ENCODE results near the gene TMEM14C.
"Not testable (repeated sequence)": the region's sequence is repeated elsewhere in the genome, so short reads cannot be mapped to it uniquely, and the experiment has no call there.

TMEM14C gene

GRCh38 chr6:10733151-10733715 lies 10.4 kb downstream of the TMEM14C start:
- Mint-ChIP-seq H3K27ac (peak overlapping the region in 1 of 2 donors; percentile 65), H3K27me3 (peaks cover 0 to 12% of the 10 kb centered on the region in 2 donors), H3K4me1 (ENCODE audit: low read depth in 2 of 2) (peaks cover 3 to 16% of the 10 kb centered on the region in 2 donors), H3K9me3 (no peaks in the 10 kb centered on the region), H3K36me3 (ENCODE audit: insufficient read depth) (peaks cover 15% of the 10 kb centered on the region), H3K4me3 (peak overlapping the region; percentile 14 to 47)
- peak; percentile 96 for ATAC-seq (replicated peaks)
- peak; percentile 20 to 55 (median 21) for DNase-seq

- no peak overlapping the region for H3K27ac Mint-ChIP-seq
- peak overlapping the region; percentile 14 to 47 for H3K4me3 Mint-ChIP-seq
Measured at GRCh38 chr6:10733863-10734262, 11.0 kb downstream of the TMEM14C start.

GRCh38 chr6:10736731-10737130 lies 13.9 kb downstream of the TMEM14C start:
- Mint-ChIP-seq H3K4me3 (no peak overlapping the region), H3K27ac (no peak overlapping the region), H3K9me3 (no peaks in the 10 kb centered on the region), H3K36me3 (ENCODE audit: insufficient read depth) (peaks cover 7% of the 10 kb centered on the region), H3K4me1 (ENCODE audit: low read depth in 2 of 2) (peaks cover 2 to 16% of the 10 kb centered on the region in 2 donors), H3K27me3 (no peaks in the 10 kb centered on the region)
- ATAC-seq (replicated peaks) (no peak), DNase-seq (no peak)

More at GRCh38 chr6:10733863-10734262, 11.0 kb downstream of the TMEM14C start:
- no peak for ATAC-seq (replicated peaks)
- DNase-seq: no peak
- H3K9me3 Mint-ChIP-seq: no peaks in the 10 kb centered on the region
- H3K36me3 Mint-ChIP-seq (ENCODE audit: insufficient read depth): peaks cover 15% of the 10 kb centered on the region
- peaks cover 2 to 16% of the 10 kb centered on the region in 2 donors for H3K4me1 Mint-ChIP-seq (ENCODE audit: low read depth in 2 of 2)
- H3K27me3 Mint-ChIP-seq: peaks cover 0 to 7% of the 10 kb centered on the region in 2 donors

- Mint-ChIP-seq H3K36me3 (ENCODE audit: insufficient read depth) (peaks cover 3% of the 10 kb centered on the region), H3K27me3 (no peaks in the 10 kb centered on the region), H3K4me1 (ENCODE audit: low read depth in 2 of 2) (no peaks in the 10 kb centered on the region), H3K27ac (no peak overlapping the region), H3K4me3 (no peak overlapping the region), H3K9me3 (no peaks in the 10 kb centered on the region)
- no peak for DNase-seq
- no peak for ATAC-seq (replicated peaks)
Measured at GRCh38 chr6:10740061-10740460, 17.2 kb downstream of the TMEM14C start.

- H3K4me1 Mint-ChIP-seq (ENCODE audit: low read depth in 2 of 2); ATAC-seq (replicated peaks); H3K27me3 Mint-ChIP-seq; H3K27ac Mint-ChIP-seq; H3K4me3 Mint-ChIP-seq; DNase-seq; H3K9me3 Mint-ChIP-seq; H3K36me3 Mint-ChIP-seq (ENCODE audit: insufficient read depth): not testable (repeated sequence)
Measured at GRCh38 chr6:10741643-10742042, 18.8 kb downstream of the TMEM14C start.

GRCh38 chr6:10742251-10742650 lies 19.4 kb downstream of the TMEM14C start:
- Mint-ChIP-seq H3K4me1 (ENCODE audit: low read depth in 2 of 2) (peaks cover 5 to 8% of the 10 kb centered on the region in 2 donors), H3K4me3 (no peak overlapping the region), H3K27me3 (no peaks in the 10 kb centered on the region), H3K36me3 (ENCODE audit: insufficient read depth) (no peaks in the 10 kb centered on the region), H3K9me3 (no peaks in the 10 kb centered on the region), H3K27ac (no peak overlapping the region)
- no peak for ATAC-seq (replicated peaks)
- no peak for DNase-seq

GRCh38 chr6:10743515-10743914 lies 20.6 kb downstream of the TMEM14C start:
- Mint-ChIP-seq H3K36me3 (ENCODE audit: insufficient read depth) (peaks cover 5% of the 10 kb centered on the region), H3K27ac (no peak overlapping the region), H3K9me3 (no peaks in the 10 kb centered on the region), H3K4me1 (ENCODE audit: low read depth in 2 of 2) (peaks cover 12 to 14% of the 10 kb centered on the region in 2 donors), H3K27me3 (no peaks in the 10 kb centered on the region), H3K4me3 (no peak overlapping the region)
- DNase-seq (no peak), ATAC-seq (replicated peaks) (no peak)

GRCh38 chr6:10745116-10745515 lies 22.2 kb downstream of the TMEM14C start:
- ATAC-seq (replicated peaks) (no peak), DNase-seq (no peak)
- Mint-ChIP-seq H3K27ac (no peak overlapping the region), H3K36me3 (ENCODE audit: insufficient read depth) (peaks cover 5% of the 10 kb centered on the region), H3K4me1 (ENCODE audit: low read depth in 2 of 2) (peaks cover 21 to 25% of the 10 kb centered on the region in 2 donors), H3K4me3 (no peak overlapping the region), H3K27me3 (no peaks in the 10 kb centered on the region), H3K9me3 (no peaks in the 10 kb centered on the region)

- DNase-seq (no peak), ATAC-seq (replicated peaks) (no peak)
- peaks cover 5% of the 10 kb centered on the region for H3K36me3 Mint-ChIP-seq (ENCODE audit: insufficient read depth)
- no peaks in the 10 kb centered on the region for H3K9me3 Mint-ChIP-seq
- peak overlapping the region; percentile 94 to 95 for H3K4me3 Mint-ChIP-seq
- peak overlapping the region; percentile 96 to 98 for H3K27ac Mint-ChIP-seq
- H3K4me1 Mint-ChIP-seq (ENCODE audit: low read depth in 2 of 2): peaks cover 36 to 38% of the 10 kb centered on the region in 2 donors
- H3K27me3 Mint-ChIP-seq: no peaks in the 10 kb centered on the region
Measured at GRCh38 chr6:10746915-10747250, 24.0 kb downstream of the TMEM14C start.

GRCh38 chr6:10747251-10747972 lies 24.5 kb downstream of the TMEM14C start, which contains the start of gene TMEM14B:
TMEM14B (plus strand) TSS chr6:10747805; CDS start chr6:10749246, 1,441 bp downstream.
- DNase-seq: peak; percentile 98 to 100 (median 99)
- ATAC-seq (replicated peaks): peak; percentile 89
- Mint-ChIP-seq H3K27me3 (no peaks in the 10 kb centered on the region), H3K4me1 (ENCODE audit: low read depth in 2 of 2) (peaks cover 40 to 42% of the 10 kb centered on the region in 2 donors), H3K4me3 (peak within 1 kb of the TSS; percentile 94 to 95), H3K9me3 (no peaks in the 10 kb centered on the region), H3K27ac (peak within 1 kb of the TSS; percentile 96 to 98), H3K36me3 (ENCODE audit: insufficient read depth) (peaks cover 6% of the 10 kb centered on the region)

GRCh38 chr6:10749734-10750133 lies 26.9 kb downstream of the TMEM14C start:
- peak overlapping the region in 1 of 2 donors; percentile 95 for H3K4me3 Mint-ChIP-seq

GRCh38 chr6:10750568-10750967 lies 27.7 kb downstream of the TMEM14C start:
- not testable (repeated sequence) for DNase-seq; H3K27me3 Mint-ChIP-seq; H3K4me3 Mint-ChIP-seq; H3K9me3 Mint-ChIP-seq; ATAC-seq (replicated peaks)
- peaks cover 19% of the 10 kb centered on the region for H3K36me3 Mint-ChIP-seq (ENCODE audit: insufficient read depth)
- H3K4me1 Mint-ChIP-seq (ENCODE audit: low read depth in 2 of 2): peaks cover 58% of the 10 kb centered on the region in 2 donors
- H3K27ac Mint-ChIP-seq: peak overlapping the region; percentile 71 to 79

More at GRCh38 chr6:10749734-10750133, 26.9 kb downstream of the TMEM14C start:
- H3K9me3 Mint-ChIP-seq: no peaks in the 10 kb centered on the region
- peaks cover 54% of the 10 kb centered on the region in 2 donors for H3K4me1 Mint-ChIP-seq (ENCODE audit: low read depth in 2 of 2)
- H3K27me3 Mint-ChIP-seq: no peaks in the 10 kb centered on the region
- H3K27ac Mint-ChIP-seq: peak overlapping the region in 1 of 2 donors; percentile 35
- no peak for DNase-seq
- ATAC-seq (replicated peaks): no peak
- peaks cover 14% of the 10 kb centered on the region for H3K36me3 Mint-ChIP-seq (ENCODE audit: insufficient read depth)

- ATAC-seq (replicated peaks): peak; percentile 57
- peak overlapping the region; percentile 19 to 54 for H3K4me3 Mint-ChIP-seq
- H3K9me3 Mint-ChIP-seq, H3K27me3 Mint-ChIP-seq: not testable (repeated sequence)
- H3K36me3 Mint-ChIP-seq (ENCODE audit: insufficient read depth): peaks cover 29% of the 10 kb centered on the region
- peak overlapping the region; percentile 71 to 79 for H3K27ac Mint-ChIP-seq
- peak; percentile 15 to 45 (median 22) for DNase-seq
- H3K4me1 Mint-ChIP-seq (ENCODE audit: low read depth in 2 of 2): peaks cover 55 to 58% of the 10 kb centered on the region in 2 donors
Measured at GRCh38 chr6:10751757-10752156, 28.9 kb downstream of the TMEM14C start.

GRCh38 chr6:10756085-10756484 lies 33.2 kb downstream of the TMEM14C start:
- Mint-ChIP-seq H3K9me3 (no peaks in the 10 kb centered on the region), H3K27me3 (no peaks in the 10 kb centered on the region), H3K27ac (no peak overlapping the region), H3K36me3 (ENCODE audit: insufficient read depth) (peaks cover 54% of the 10 kb centered on the region), H3K4me1 (ENCODE audit: low read depth in 2 of 2) (peaks cover 32% of the 10 kb centered on the region in 2 donors), H3K4me3 (no peak overlapping the region)
- DNase-seq: no peak
- ATAC-seq (replicated peaks): no peak

All from effector memory CD8-positive, alpha-beta T cell (primary cell).